Endothelial cell of umbilical vein (primary cell): Measurements from ENCODE around the gene ADAMTSL5. TPM values are rescaled to one million over a fixed set of nuclear protein-coding genes. Genes with fewer than 3 reads are reported as not detected.

ENCODE experiments used
- BruUV-seq: library from RNA; stranded (reverse); fragments of 400-500 nt; replicated peaks from 2 replicates; lab custom pipeline; 2021; lab: Mats Ljungman, UMichigan
- CTCF ChIA-PET: fragments of 300-600, 350-600 bp; sonication (Branson Sonifier 250); formaldehyde crosslinking; loops from one replicate; lab custom pipeline; 2021; ENCODE audit warnings: antibody characterized with exemption, inconsistent platforms; lab: Charles Lee
- POLR2A ChIA-PET: fragments of 300-600, 350-600 bp; sonication (Branson Sonifier 250); formaldehyde crosslinking; loops from one replicate; lab custom pipeline; 2021; ENCODE audit warnings: antibody characterized with exemption, inconsistent platforms; lab: Charles Lee
- DNase-seq: peaks from one replicate; pipeline ENCODE4 v3.0.0-alpha.2; 2011; ENCODE audit warnings: low read depth, low spot score
- FAIRE-seq: peaks from 2 replicates; lab custom pipeline; 2011; peaks lifted over from hg19 to GRCh38; lab: Jason Lieb, UNC
- H2AFZ ChIP-seq: 2 replicates; pipeline ENCODE4 v1.6.0; 2012; ENCODE audit warnings: low read depth, low read length, control low read depth, inconsistent platforms
- H3K27ac ChIP-seq: 2 replicates; pipeline ENCODE4 v1.5.1; 2011; ENCODE audit warnings: low read depth, mild to moderate bottlenecking, control low read depth, low read length, moderate library complexity; ENCODE audit not compliant: insufficient read depth
- H3K27me3 ChIP-seq, 2 experiments: 2 replicates each; pipeline versions ENCODE4 v1.6.0 to v1.6.1; 2011; ENCODE audit warnings: low read length in 2 of 2, mixed read lengths in 1 of 2; ENCODE audit not compliant: control insufficient read depth in 2 of 2, insufficient read depth in 2 of 2
- H3K36me3 ChIP-seq, 2 experiments: 2 replicates in 1 of 2; 3 replicates in 1 of 2; pipeline ENCODE4 v1.5.1; 2011; ENCODE audit warnings: low read length in 2 of 2, mild to moderate bottlenecking in 1 of 2, moderate library complexity in 1 of 2; ENCODE audit not compliant: control insufficient read depth in 2 of 2, insufficient read depth in 2 of 2; ENCODE audit errors: extremely low read depth in 1 of 2
- H3K4me1 ChIP-seq: 3 replicates; pipeline ENCODE4 v1.5.1; 2011; ENCODE audit warnings: mild to moderate bottlenecking, low read length; ENCODE audit not compliant: control insufficient read depth, insufficient read depth; ENCODE audit errors: extremely low read depth
- H3K4me2 ChIP-seq: 2 replicates; pipeline ENCODE4 v1.6.1; 2011; ENCODE audit warnings: low read length, control low read depth, mixed read lengths; ENCODE audit not compliant: insufficient read depth
- H3K4me3 ChIP-seq, 3 experiments: fragments of 200-600 bp in 1 of 3; sonication (generic), shearing (Covaris generic) in 1 of 3; replicated peaks in 1 of 3; 2 replicates each; pipeline ENCODE4 v1.5.1; 2011 to 2016; ENCODE audit warnings: control low read depth in 3 of 3, low read length in 3 of 3, mild to moderate bottlenecking in 2 of 3, inconsistent platforms in 1 of 3, low read depth in 1 of 3, moderate library complexity in 1 of 3; ENCODE audit not compliant: insufficient read depth in 1 of 3
- H3K79me2 ChIP-seq: 2 replicates; pipeline ENCODE4 v1.6.0; 2012; ENCODE audit warnings: low read length, inconsistent platforms; ENCODE audit not compliant: control insufficient read depth, insufficient read depth
- H3K9ac ChIP-seq: replicated peaks from 2 replicates; pipeline ENCODE3; 2011; ENCODE audit warnings: low read length, control low read depth; ENCODE audit not compliant: insufficient read depth; ENCODE audit errors: extremely low read depth
- H3K9me1 ChIP-seq: replicated peaks from 3 replicates; pipeline ENCODE4 v1.6.0; 2011; ENCODE audit warnings: mild to moderate bottlenecking, low read length; ENCODE audit not compliant: control insufficient read depth, insufficient read depth; ENCODE audit errors: extremely low read depth
- H3K9me3 ChIP-seq: replicated peaks from 2 replicates; pipeline ENCODE4 v1.5.1; 2012; ENCODE audit warnings: low read length, inconsistent platforms; ENCODE audit not compliant: control insufficient read depth, insufficient read depth
- H4K20me1 ChIP-seq: replicated peaks from 2 replicates; pipeline ENCODE3; 2011; ENCODE audit warnings: mild to moderate bottlenecking, low read length; ENCODE audit not compliant: control insufficient read depth, insufficient read depth; ENCODE audit errors: extremely low read depth
- EZH2 ChIP-seq: IDR thresholded peaks from 2 replicates; pipeline ENCODE4 v1.6.1; 2012; ENCODE audit warnings: borderline replicate concordance, low read depth, mild to moderate bottlenecking, moderate library complexity, low read length, inconsistent platforms; ENCODE audit not compliant: severe bottlenecking
- FOS ChIP-seq: IDR thresholded peaks from 2 replicates; pipeline ENCODE4 v1.6.1; 2011; ENCODE audit warnings: mild to moderate bottlenecking, low read length, moderate library complexity, borderline replicate concordance; ENCODE audit not compliant: insufficient read depth
- POLR2A ChIP-seq: IDR thresholded peaks from 2 replicates; pipeline ENCODE4 v1.6.1; 2012; ENCODE audit warnings: low read depth, mild to moderate bottlenecking, control low read depth, low read length
- POLR2AphosphoS5 ChIP-seq: IDR thresholded peaks from 2 replicates; pipeline ENCODE4 v1.6.1; 2012; ENCODE audit warnings: low read depth, mild to moderate bottlenecking, control low read depth, low read length, moderate library complexity; ENCODE audit not compliant: insufficient read depth
- dilution Hi-C: fragments of 300-500 bp; cut with MboI; formaldehyde crosslinking; loops from one replicate; pipeline ENCODE4 v1.15.0; 2019; ENCODE audit warnings: low sequenced_read_pairs; ENCODE audit not compliant: extremely low pct_ligation_motif_present
- intact Hi-C: fragments of 100-400 bp; cut with micrococcal nuclease; formaldehyde crosslinking; loops from one replicate; pipeline ENCODE4 v1.10.0; 2022
- polyA plus RNA-seq, 4 experiments: library from polyadenylated mRNA; depleted of rRNA in 3 of 4; stranded (reverse) in 3 of 4; unstranded in 1 of 4; fragments of >200 nt; gene quantifications; 2 replicates each; pipeline versions ENCODE4 v1.2.1 to v1.2.3, GENCODE V29; 2011 to 2012; ENCODE audit warnings: missing spikeins in 1 of 4
- total RNA-seq: library from RNA; stranded (reverse); gene quantifications from 2 replicates; pipeline ENCODE4 v1.2.3, GENCODE V29; 2021
- TF ChIP-seq, protein P1 (sequence below): IDR thresholded peaks from 2 replicates; pipeline ENCODE4 v1.6.1; 2011; ENCODE audit not compliant: insufficient read depth, insufficient read length
- TF ChIP-seq, protein P2 (sequence below), 2 donors: IDR thresholded peaks; 1 replicate in 1 of 2; 2 replicates in 1 of 2; pipeline ENCODE4 v1.5.1; 2011; ENCODE audit warnings: low read length in 2 of 2, mild to moderate bottlenecking in 2 of 2, moderate library complexity in 2 of 2, control low read depth in 1 of 2, inconsistent platforms in 1 of 2, low read depth in 1 of 2; ENCODE audit not compliant: insufficient read depth in 1 of 2; ENCODE audit errors: extremely low read depth in 1 of 2

ADAMTSL5 gene
- total and polyA plus RNA-seq, 2 donors (not counting 3 experiments of a cell fraction or from before 2014, with no cell fraction given), result 0.07 TPM; not detected in 1

DNA sequence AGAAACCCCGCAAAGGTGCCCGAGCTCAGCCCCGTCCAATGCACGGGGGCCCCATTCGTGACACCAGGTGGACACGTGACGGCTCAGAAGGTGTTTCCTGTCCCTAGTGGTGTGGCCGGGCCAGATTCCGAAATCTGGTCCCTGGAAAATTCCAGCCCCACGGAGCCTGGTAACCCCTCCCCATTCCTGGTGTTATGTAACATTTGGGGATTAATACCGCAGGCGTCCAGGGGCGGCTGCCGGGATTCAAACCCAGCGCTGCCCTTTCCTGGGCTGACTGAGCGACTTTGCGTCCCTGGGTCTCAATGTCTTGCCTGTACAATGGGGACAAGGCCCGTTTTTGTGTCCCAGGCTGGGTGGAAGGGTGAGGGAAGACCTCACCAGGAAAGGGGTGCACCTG lies 10.0 kb upstream of the ADAMTSL5 start:
- Histone ChIP-seq H3K9me3 (no peaks in the 10 kb centered on the region), H3K4me2 (no peak overlapping the region), H3K4me1 (no peaks in the 10 kb centered on the region), H3K27me3 (peaks cover 9 to 12% of the 10 kb centered on the region in 2 experiments), H3K9ac (no peak overlapping the region), H2AFZ (no peak overlapping the region), H3K36me3 (no peaks in the 10 kb centered on the region), H3K79me2 (no peaks in the 10 kb centered on the region), H4K20me1 (no peaks in the 10 kb centered on the region), H3K4me3 (no peak overlapping the region), H3K27ac (no peak overlapping the region), H3K9me1 (no peaks in the 10 kb centered on the region)
- ChIA-PET POLR2A (no interaction called here), CTCF (interaction anchor here (0.8 to 1.5 kb wide), 3 partner anchors 20 to 78 kb away, joined by 3 to 4 read pairs (median 4); no protein-coding TSS in a partner anchor)
- intact Hi-C loops (no loop called here), dilution Hi-C loops (no loop called here)
- no TSS peak for BruUV-seq
- TF ChIP-seq POLR2A (no peak), POLR2AphosphoS5 (no peak), EZH2 (no peak)
- FAIRE-seq (no peak), DNase-seq (no peak)

- Histone ChIP-seq H3K36me3 (no peaks in the 10 kb centered on the region), H3K4me2 (no peak overlapping the region), H3K9ac (no peak overlapping the region), H3K27me3 (peaks cover 9 to 12% of the 10 kb centered on the region in 2 experiments), H3K79me2 (no peaks in the 10 kb centered on the region), H3K9me3 (no peaks in the 10 kb centered on the region), H2AFZ (no peak overlapping the region), H3K4me3 (no peak overlapping the region), H3K27ac (no peak overlapping the region), H3K9me1 (no peaks in the 10 kb centered on the region), H3K4me1 (no peaks in the 10 kb centered on the region), H4K20me1 (no peaks in the 10 kb centered on the region)
- no TSS peak for BruUV-seq
- ChIA-PET POLR2A (no interaction called here), CTCF (interaction anchor here (0.8 to 1.4 kb wide), 2 partner anchors 19 to 24 kb away, joined by 3 to 4 read pairs; no protein-coding TSS in a partner anchor)
- intact Hi-C loops, result no loop called here
- dilution Hi-C loops, result no loop called here
- TF ChIP-seq, protein P1, sequence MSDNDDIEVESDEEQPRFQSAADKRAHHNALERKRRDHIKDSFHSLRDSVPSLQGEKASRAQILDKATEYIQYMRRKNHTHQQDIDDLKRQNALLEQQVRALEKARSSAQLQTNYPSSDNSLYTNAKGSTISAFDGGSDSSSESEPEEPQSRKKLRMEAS, result no peak
- TF ChIP-seq EZH2, result no peak
- TF ChIP-seq POLR2A, result no peak
- no peak for TF ChIP-seq FOS
- TF ChIP-seq, protein P2, sequence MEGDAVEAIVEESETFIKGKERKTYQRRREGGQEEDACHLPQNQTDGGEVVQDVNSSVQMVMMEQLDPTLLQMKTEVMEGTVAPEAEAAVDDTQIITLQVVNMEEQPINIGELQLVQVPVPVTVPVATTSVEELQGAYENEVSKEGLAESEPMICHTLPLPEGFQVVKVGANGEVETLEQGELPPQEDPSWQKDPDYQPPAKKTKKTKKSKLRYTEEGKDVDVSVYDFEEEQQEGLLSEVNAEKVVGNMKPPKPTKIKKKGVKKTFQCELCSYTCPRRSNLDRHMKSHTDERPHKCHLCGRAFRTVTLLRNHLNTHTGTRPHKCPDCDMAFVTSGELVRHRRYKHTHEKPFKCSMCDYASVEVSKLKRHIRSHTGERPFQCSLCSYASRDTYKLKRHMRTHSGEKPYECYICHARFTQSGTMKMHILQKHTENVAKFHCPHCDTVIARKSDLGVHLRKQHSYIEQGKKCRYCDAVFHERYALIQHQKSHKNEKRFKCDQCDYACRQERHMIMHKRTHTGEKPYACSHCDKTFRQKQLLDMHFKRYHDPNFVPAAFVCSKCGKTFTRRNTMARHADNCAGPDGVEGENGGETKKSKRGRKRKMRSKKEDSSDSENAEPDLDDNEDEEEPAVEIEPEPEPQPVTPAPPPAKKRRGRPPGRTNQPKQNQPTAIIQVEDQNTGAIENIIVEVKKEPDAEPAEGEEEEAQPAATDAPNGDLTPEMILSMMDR (IDR thresholded peaks at IDR 0.05; ENCODE audit: extremely low read depth in 1 of 2, insufficient read depth in 1 of 2, low read depth in 1 of 2, low read length in 2 of 2), result no peak
- FAIRE-seq (no peak), DNase-seq (no peak)
Measured at GRCh38 chr19:1522061-1522460, 9.2 kb upstream of the ADAMTSL5 start.
